Ovary (tissue), 3 donors: ENCODE measurements around the gene RINT1.

Experiments used
- CTCF ChIP-seq, 3 donors: fragments of 450-650 bp in 2 of 3; fragments of 200-600 bp in 1 of 3; IDR thresholded peaks; one replicate each; pipeline versions ENCODE4 v1.5.1 to v1.8.0; 2016 to 2022; ENCODE audit warnings: antibody characterized with exemption in 3 of 3, mild to moderate bottlenecking in 1 of 3
- EP300 ChIP-seq: sonication (generic); formaldehyde crosslinking; IDR thresholded peaks from one replicate; pipeline ENCODE4 v1.6.1; 2017; ENCODE audit warnings: antibody characterized with exemption
- POLR2A ChIP-seq: fragments of 450-650 bp; IDR thresholded peaks from one replicate; pipeline ENCODE4 v1.6.1; 2017; ENCODE audit warnings: antibody characterized with exemption, mild to moderate bottlenecking, moderate library complexity
- donor health status: DM: no; HTN: no; CAD: no.

- TF ChIP-seq CTCF (IDR thresholded peaks at IDR 0.05) (no peak), EP300 (no peak), POLR2A (no peak)
These were observed 58.8 kb downstream of the RINT1 start for GRCh38 chr7:105590793-105591192.
